Skeletal muscle satellite cell (primary cell): ENCODE data around the gene ZSCAN20.

Experiments
- H3K27me3 ChIP-seq: 2 replicates; pipeline ENCODE4 v1.7.0; 2013; ENCODE audit warnings: low read length; ENCODE audit not compliant: control insufficient read depth, insufficient read depth
- H3K36me3 ChIP-seq: 2 replicates; pipeline ENCODE4 v1.7.0; 2013; ENCODE audit warnings: mild to moderate bottlenecking, control low read depth, low read length; ENCODE audit not compliant: insufficient read depth
- H3K4me1 ChIP-seq: 2 replicates; pipeline ENCODE4 v1.7.0; 2013; ENCODE audit warnings: low read length; ENCODE audit not compliant: control insufficient read depth, insufficient read depth
- H3K4me2 ChIP-seq: 2 replicates; pipeline ENCODE4 v1.7.0; 2013; ENCODE audit warnings: mild to moderate bottlenecking, low read length
- H3K4me3 ChIP-seq: 2 replicates; pipeline ENCODE4 v1.7.0; 2013; ENCODE audit warnings: low read length
- H3K9ac ChIP-seq: 2 replicates; pipeline ENCODE4 v1.7.0; 2013; ENCODE audit warnings: mild to moderate bottlenecking, low read depth, low read length, moderate library complexity
- H3K9me3 ChIP-seq: replicated peaks from 2 replicates; pipeline ENCODE4 v1.7.0; 2013; ENCODE audit warnings: mild to moderate bottlenecking, control low read depth, low read length

Gene ZSCAN20

GRCh38 chr1:33468011-33468410 lies 4.4 kb upstream of the ZSCAN20 start:
- H3K9ac ChIP-seq: no peak overlapping the region
- H3K36me3 ChIP-seq: no peaks in the 10 kb centered on the region

GRCh38 chr1:33468531-33468930 lies 3.9 kb upstream of the ZSCAN20 start:
- H3K4me2 ChIP-seq: no peak overlapping the region
- H3K27me3 ChIP-seq: no peaks in the 10 kb centered on the region
- no peak overlapping the region for H3K4me3 ChIP-seq
- no peaks in the 10 kb centered on the region for H3K36me3 ChIP-seq
- peaks cover 34% of the 10 kb centered on the region for H3K4me1 ChIP-seq
- H3K9me3 ChIP-seq: no peaks in the 10 kb centered on the region
- no peak overlapping the region for H3K9ac ChIP-seq

More at GRCh38 chr1:33468011-33468410, 4.4 kb upstream of the ZSCAN20 start:
- Histone ChIP-seq H3K9me3 (no peaks in the 10 kb centered on the region), H3K27me3 (no peaks in the 10 kb centered on the region), H3K4me1 (peaks cover 28% of the 10 kb centered on the region), H3K4me3 (no peak overlapping the region), H3K4me2 (no peak overlapping the region)

- H3K4me2 ChIP-seq: no peak overlapping the region
- peaks cover 36% of the 10 kb centered on the region for H3K4me1 ChIP-seq
- H3K9me3 ChIP-seq: no peaks in the 10 kb centered on the region
- no peaks in the 10 kb centered on the region for H3K27me3 ChIP-seq
- no peak overlapping the region for H3K4me3 ChIP-seq
- H3K36me3 ChIP-seq: no peaks in the 10 kb centered on the region
- no peak overlapping the region for H3K9ac ChIP-seq
These were observed 3.5 kb upstream of the ZSCAN20 start for GRCh38 chr1:33468967-33469366.

- Histone ChIP-seq H3K4me3 (no peak overlapping the region), H3K4me2 (no peak overlapping the region), H3K36me3 (no peaks in the 10 kb centered on the region), H3K27me3 (no peaks in the 10 kb centered on the region), H3K4me1 (peaks cover 36% of the 10 kb centered on the region), H3K9ac (no peak overlapping the region), H3K9me3 (no peaks in the 10 kb centered on the region)
These were observed 2.8 kb upstream of the ZSCAN20 start for GRCh38 chr1:33469691-33470090.

- Histone ChIP-seq H3K4me1 (peaks cover 36% of the 10 kb centered on the region), H3K27me3 (no peaks in the 10 kb centered on the region), H3K4me2 (peak overlapping the region; percentile 15), H3K9me3 (no peaks in the 10 kb centered on the region), H3K36me3 (no peaks in the 10 kb centered on the region), H3K4me3 (no peak overlapping the region), H3K9ac (peak overlapping the region; percentile 11)
These were observed 1.9 kb upstream of the ZSCAN20 start for GRCh38 chr1:33470495-33471012.

- no peaks in the 10 kb centered on the region for H3K9me3 ChIP-seq
- H3K9ac ChIP-seq: peak overlapping the region; percentile 58
- H3K4me2 ChIP-seq: no peak overlapping the region
- H3K27me3 ChIP-seq: no peaks in the 10 kb centered on the region
- H3K4me3 ChIP-seq: no peak overlapping the region
- no peaks in the 10 kb centered on the region for H3K36me3 ChIP-seq
- H3K4me1 ChIP-seq: peaks cover 31% of the 10 kb centered on the region
These were observed 1.0 kb upstream of the ZSCAN20 start for GRCh38 chr1:33471416-33471815.

- Histone ChIP-seq H3K36me3 (peaks cover under 1% of the 10 kb centered on the region), H3K4me2 (no peak overlapping the region), H3K27me3 (no peaks in the 10 kb centered on the region), H3K4me3 (peak overlapping the region; percentile 78), H3K9ac (no peak overlapping the region), H3K9me3 (no peaks in the 10 kb centered on the region), H3K4me1 (peaks cover 23% of the 10 kb centered on the region)
These were observed 1.5 kb downstream of the ZSCAN20 start for GRCh38 chr1:33473900-33474299.

- H3K9me3 ChIP-seq: no peaks in the 10 kb centered on the region
- H3K27me3 ChIP-seq: no peaks in the 10 kb centered on the region
- H3K9ac ChIP-seq: no peak overlapping the region
- peaks cover 9% of the 10 kb centered on the region for H3K4me1 ChIP-seq
- no peak overlapping the region for H3K4me3 ChIP-seq
- H3K4me2 ChIP-seq: no peak overlapping the region
- peaks cover 32% of the 10 kb centered on the region for H3K36me3 ChIP-seq
These were observed 5.0 kb downstream of the ZSCAN20 start for GRCh38 chr1:33477451-33477850.

- no peak overlapping the region for H3K4me3 ChIP-seq
- peaks cover 49% of the 10 kb centered on the region for H3K36me3 ChIP-seq
- H3K9ac ChIP-seq: no peak overlapping the region
- no peaks in the 10 kb centered on the region for H3K9me3 ChIP-seq
- H3K4me1 ChIP-seq: no peaks in the 10 kb centered on the region
- no peak overlapping the region for H3K4me2 ChIP-seq
- H3K27me3 ChIP-seq: no peaks in the 10 kb centered on the region
These were observed 10.0 kb downstream of the ZSCAN20 start for GRCh38 chr1:33482412-33482811.

- Histone ChIP-seq H3K27me3 (no peaks in the 10 kb centered on the region), H3K4me3 (no peak overlapping the region), H3K36me3 (peaks cover 66% of the 10 kb centered on the region), H3K9me3 (peaks cover 4% of the 10 kb centered on the region), H3K9ac (no peak overlapping the region), H3K4me2 (no peak overlapping the region), H3K4me1 (no peaks in the 10 kb centered on the region)
These were observed 16.2 kb downstream of the ZSCAN20 start for GRCh38 chr1:33488624-33489023.

GRCh38 chr1:33494929-33495328 lies 22.5 kb downstream of the ZSCAN20 start:
- H3K36me3 ChIP-seq: peaks cover 59% of the 10 kb centered on the region
- no peak overlapping the region for H3K9ac ChIP-seq
- peaks cover 26% of the 10 kb centered on the region for H3K9me3 ChIP-seq
- H3K4me1 ChIP-seq: no peaks in the 10 kb centered on the region
- H3K4me2 ChIP-seq: no peak overlapping the region
- H3K4me3 ChIP-seq: no peak overlapping the region
- no peaks in the 10 kb centered on the region for H3K27me3 ChIP-seq

- Histone ChIP-seq H3K4me1 (no peaks in the 10 kb centered on the region), H3K4me2 (no peak overlapping the region), H3K36me3 (peaks cover 35% of the 10 kb centered on the region), H3K4me3 (no peak overlapping the region), H3K9ac (no peak overlapping the region), H3K27me3 (no peaks in the 10 kb centered on the region), H3K9me3 (peaks cover 26% of the 10 kb centered on the region)
These were observed 25.0 kb downstream of the ZSCAN20 start for GRCh38 chr1:33497410-33497809.
